ENCODE data around the gene MXRA7. TPM values are rescaled to one million over a fixed set of nuclear protein-coding genes. Genes with fewer than 3 reads are reported as not detected.
A peak's percentile ranks its signal among the peaks of the same experiment; 100 is the strongest.
"Not testable (repeated sequence)": the region's sequence is repeated elsewhere in the genome, so short reads cannot be mapped to it uniquely, and the experiment has no call there.

The MXRA7 gene
- total and polyA plus RNA-seq, 3 donors from 2014 or later: 217 to 272 (median 253) TPM

DNA sequence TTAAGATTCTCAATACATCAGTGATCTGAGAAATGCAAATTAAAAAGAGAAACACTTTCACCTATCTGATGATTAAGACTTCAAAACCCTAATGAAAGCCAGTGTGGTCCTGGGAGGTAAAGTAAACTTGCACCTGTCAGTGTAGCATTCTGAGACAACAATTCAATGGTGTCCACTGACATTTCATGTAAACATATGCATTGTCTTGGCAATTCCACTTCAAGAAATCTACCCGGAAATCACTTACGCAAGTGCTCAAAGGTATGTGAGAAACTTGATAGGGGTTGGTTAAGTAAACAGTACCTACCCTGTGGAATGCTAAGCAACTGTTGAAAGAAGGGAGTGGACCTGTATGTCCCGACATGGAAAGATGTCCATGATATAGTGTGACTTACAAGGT, 69.3 kb downstream of the MXRA7 start:
- no peak for TF ChIP-seq POLR2A (IDR thresholded peaks at IDR 0.05)
- TF ChIP-seq, protein P1, sequence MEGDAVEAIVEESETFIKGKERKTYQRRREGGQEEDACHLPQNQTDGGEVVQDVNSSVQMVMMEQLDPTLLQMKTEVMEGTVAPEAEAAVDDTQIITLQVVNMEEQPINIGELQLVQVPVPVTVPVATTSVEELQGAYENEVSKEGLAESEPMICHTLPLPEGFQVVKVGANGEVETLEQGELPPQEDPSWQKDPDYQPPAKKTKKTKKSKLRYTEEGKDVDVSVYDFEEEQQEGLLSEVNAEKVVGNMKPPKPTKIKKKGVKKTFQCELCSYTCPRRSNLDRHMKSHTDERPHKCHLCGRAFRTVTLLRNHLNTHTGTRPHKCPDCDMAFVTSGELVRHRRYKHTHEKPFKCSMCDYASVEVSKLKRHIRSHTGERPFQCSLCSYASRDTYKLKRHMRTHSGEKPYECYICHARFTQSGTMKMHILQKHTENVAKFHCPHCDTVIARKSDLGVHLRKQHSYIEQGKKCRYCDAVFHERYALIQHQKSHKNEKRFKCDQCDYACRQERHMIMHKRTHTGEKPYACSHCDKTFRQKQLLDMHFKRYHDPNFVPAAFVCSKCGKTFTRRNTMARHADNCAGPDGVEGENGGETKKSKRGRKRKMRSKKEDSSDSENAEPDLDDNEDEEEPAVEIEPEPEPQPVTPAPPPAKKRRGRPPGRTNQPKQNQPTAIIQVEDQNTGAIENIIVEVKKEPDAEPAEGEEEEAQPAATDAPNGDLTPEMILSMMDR (IDR thresholded peaks at IDR 0.05): no peak
- Histone ChIP-seq H3K36me3 (ENCODE audit: low read depth, missing control alignments) (no peaks in the 10 kb centered on the region), H3K27me3 (no peaks in the 10 kb centered on the region), H3K27ac (peak overlapping the region in 1 of 2 donors; percentile 22), H3K4me3 (no peak overlapping the region), H3K9me3 (no peaks in the 10 kb centered on the region), H3K4me1 (peaks cover 17% of the 10 kb centered on the region)
- intact Hi-C loops (cut with DNase I; ENCODE audit: low total_unique reads): no loop called here
- WGBS, 2 donors: 47 to 58% methylated on average over 3 of the region's 3 CpGs
- DNase-seq: no peak

DNA sequence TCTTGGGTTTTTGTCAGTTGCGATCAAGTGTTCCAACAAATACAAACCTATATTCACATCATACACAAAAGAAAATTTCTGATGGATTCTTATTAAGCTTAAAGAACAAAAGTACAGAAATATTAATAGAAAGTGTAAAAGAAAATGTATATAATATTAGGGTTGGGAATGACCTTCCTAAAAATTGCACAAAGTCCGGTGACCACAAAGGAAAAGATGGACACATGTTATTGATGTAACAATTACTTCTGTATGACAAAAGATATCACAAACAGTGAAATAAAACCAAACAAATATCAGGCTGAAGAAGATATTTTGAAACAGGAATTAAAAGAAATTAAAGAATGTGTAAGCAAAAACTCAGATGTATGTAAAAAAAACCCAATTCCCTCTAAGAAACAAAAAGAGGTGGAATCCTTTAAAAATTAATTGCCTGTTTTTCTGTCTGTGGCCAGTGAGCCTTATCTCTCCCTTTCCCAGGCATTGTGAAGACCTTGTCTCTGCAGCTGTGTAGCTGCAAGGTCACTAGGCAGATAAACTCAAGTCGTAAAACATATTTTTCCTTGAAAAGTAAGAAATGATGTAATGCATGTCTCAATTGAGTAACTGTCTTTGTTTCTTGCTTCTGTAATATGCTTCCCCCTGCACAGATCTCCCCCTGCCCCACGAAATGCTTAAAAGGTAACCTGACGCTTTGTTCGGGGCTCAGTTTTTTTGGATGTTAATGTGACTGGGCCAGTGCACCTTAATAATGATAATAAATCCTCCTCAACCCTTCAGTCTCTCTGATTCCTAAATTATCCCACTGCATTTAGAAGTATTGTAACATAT, 70.0 kb downstream of the MXRA7 start:
- WGBS, 2 donors: 51 to 62% methylated on average over 6 of the region's 6 CpGs
- Histone ChIP-seq H3K4me1 (peaks cover 17% of the 10 kb centered on the region), H3K27ac (peak overlapping the region in 1 of 2 donors; percentile 51), H3K36me3 (ENCODE audit: low read depth, missing control alignments) (no peaks in the 10 kb centered on the region), H3K27me3 (no peaks in the 10 kb centered on the region), H3K9me3 (no peaks in the 10 kb centered on the region), H3K4me3 (no peak overlapping the region)
- TF ChIP-seq, protein P1 (IDR thresholded peaks at IDR 0.05): no peak
- no peak for TF ChIP-seq POLR2A (IDR thresholded peaks at IDR 0.05)
- intact Hi-C loops (cut with DNase I; ENCODE audit: low total_unique reads): no loop called here
- DNase-seq: peak; percentile 45

DNA sequence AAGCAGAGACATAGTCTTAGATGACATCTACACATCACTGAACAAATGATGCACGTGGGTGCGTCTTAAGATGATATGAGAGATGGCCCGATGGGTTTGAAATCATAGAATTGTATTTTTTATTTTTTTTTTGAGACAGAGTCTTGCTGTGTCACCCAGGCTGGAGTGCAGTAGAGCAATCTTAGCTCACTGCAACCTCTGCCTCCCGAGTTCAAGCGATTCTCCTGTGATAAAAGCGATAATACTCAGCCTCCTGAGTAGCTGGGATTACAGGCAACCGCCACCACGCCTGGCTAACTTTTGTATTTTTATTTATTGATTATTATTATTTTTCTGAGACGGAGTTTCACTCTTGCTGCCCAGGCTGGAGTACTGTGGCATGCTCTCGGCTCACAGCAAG, 72.5 kb downstream of the MXRA7 start:
- Histone ChIP-seq H3K9me3 (no peaks in the 10 kb centered on the region), H3K27me3 (no peaks in the 10 kb centered on the region), H3K27ac (peak overlapping the region in 1 of 2 donors; percentile 51), H3K4me1 (peaks cover 17% of the 10 kb centered on the region), H3K36me3 (ENCODE audit: low read depth, missing control alignments) (no peaks in the 10 kb centered on the region), H3K4me3 (no peak overlapping the region)
- no peak for DNase-seq
- 74 to 81% methylated on average over 10 of the region's 10 CpGs for WGBS, 2 donors
- no peak for TF ChIP-seq POLR2A (IDR thresholded peaks at IDR 0.05)
- TF ChIP-seq, protein P1 (IDR thresholded peaks at IDR 0.05): no peak
- intact Hi-C loops (cut with DNase I; ENCODE audit: low total_unique reads): no loop called here

DNA sequence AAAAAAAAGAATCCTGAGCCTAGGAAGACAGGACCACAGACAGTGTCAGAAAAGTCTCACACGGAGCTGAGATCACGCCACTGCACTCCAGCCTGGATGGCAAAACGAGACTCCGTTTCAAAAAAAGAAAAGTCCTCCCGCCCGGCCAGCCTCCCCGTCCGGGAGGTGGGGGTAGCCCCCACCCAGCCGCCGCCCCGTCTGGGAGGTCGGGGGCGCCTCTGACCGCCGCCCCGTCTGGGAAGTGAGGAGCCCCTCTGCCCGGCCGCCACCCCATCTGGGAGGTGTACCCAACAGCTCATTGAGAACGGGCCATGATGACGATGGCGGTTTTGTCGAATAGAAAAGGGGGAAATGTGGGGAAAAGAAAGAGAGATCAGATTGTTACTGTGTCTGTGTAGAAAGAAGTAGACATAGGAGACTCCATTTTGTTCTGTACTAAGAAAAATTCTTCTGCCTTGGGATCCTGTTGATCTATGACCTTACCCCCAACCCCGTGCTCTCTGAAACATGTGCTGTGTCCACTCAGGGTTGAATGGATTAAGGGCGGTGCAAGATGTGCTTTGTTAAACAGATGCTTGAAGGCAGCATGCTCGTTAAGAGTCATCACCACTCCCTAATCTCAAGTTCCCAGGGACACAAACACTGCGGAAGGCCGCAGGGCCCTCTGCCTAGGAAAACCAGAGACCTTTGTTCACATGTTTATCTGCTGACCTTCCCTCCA, 74.1 kb downstream of the MXRA7 start:
- 63 to 68% methylated on average over 12 to 21 of the region's 27 CpGs for WGBS, 2 donors
- H3K27ac ChIP-seq; H3K4me3 ChIP-seq; DNase-seq; H3K9me3 ChIP-seq; H3K36me3 ChIP-seq (ENCODE audit: low read depth, missing control alignments); intact Hi-C loops (cut with DNase I; ENCODE audit: low total_unique reads); H3K27me3 ChIP-seq: not testable (repeated sequence)
- H3K4me1 ChIP-seq: peaks cover 17% of the 10 kb centered on the region

DNA sequence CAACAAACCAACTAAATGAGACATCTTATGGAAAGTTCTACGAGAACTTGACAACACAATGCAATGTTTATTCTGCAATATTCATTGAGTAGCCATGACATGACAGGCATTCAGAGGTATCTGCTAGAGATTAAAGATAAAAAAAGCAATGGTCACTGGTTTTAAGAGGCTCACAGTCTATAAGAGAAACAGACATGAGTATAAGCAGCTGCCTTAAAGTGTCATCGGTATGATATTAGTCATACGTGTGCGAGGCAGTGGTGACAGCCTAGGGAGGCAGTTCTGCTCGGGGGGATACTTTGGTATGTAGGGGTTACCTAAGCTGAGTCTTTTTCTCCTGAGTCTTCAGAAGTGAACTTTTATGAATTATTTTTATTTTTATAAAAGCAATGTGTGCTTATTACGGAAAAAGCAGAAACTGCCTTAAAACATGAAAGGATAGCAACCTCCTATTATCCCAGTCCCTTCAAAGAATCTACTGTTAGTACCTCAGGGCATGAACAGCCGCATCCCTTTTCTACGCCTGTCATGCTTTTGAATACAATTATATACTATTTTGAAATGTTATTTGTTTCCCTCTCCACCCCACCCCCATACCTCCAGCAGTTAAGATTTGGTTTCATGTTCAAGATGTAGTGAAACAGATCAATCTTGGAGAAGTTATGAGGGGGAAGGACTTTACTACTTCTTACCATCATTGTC, 75.0 kb downstream of the MXRA7 start:
- intact Hi-C loops (cut with DNase I; ENCODE audit: low total_unique reads): no loop called here
- 84 to 87% methylated on average over 8 of the region's 8 CpGs for WGBS, 2 donors

More for the DNA sequence above, 75.0 kb downstream of the MXRA7 start:
- Histone ChIP-seq H3K4me1 (peaks cover 17% of the 10 kb centered on the region), H3K4me3 (no peak overlapping the region), H3K9me3 (no peaks in the 10 kb centered on the region), H3K27me3 (no peaks in the 10 kb centered on the region), H3K36me3 (ENCODE audit: low read depth, missing control alignments) (no peaks in the 10 kb centered on the region), H3K27ac (no peak overlapping the region)
- DNase-seq: no peak
- TF ChIP-seq, protein P1 (IDR thresholded peaks at IDR 0.05): no peak
- no peak for TF ChIP-seq POLR2A (IDR thresholded peaks at IDR 0.05)
